GM12875 (cell line): ENCODE measurements around the gene RGS7.
"Not testable (repeated sequence)": the region's sequence is repeated elsewhere in the genome, so short reads cannot be mapped to it uniquely, and the experiment has no call there.

Experiments
- H3K4me3 ChIP-seq: one replicate; pipeline ENCODE4 v1.5.1; 2011; ENCODE audit warnings: low read depth, low read length, control low read depth
- TF ChIP-seq, protein P1 (sequence below): IDR thresholded peaks from 2 replicates; pipeline ENCODE4 v1.5.1; 2011; ENCODE audit warnings: low read depth, mild to moderate bottlenecking, control low read depth, inconsistent platforms, low read length, moderate library complexity, borderline replicate concordance; ENCODE audit not compliant: insufficient read depth

RGS7 gene

DNA sequence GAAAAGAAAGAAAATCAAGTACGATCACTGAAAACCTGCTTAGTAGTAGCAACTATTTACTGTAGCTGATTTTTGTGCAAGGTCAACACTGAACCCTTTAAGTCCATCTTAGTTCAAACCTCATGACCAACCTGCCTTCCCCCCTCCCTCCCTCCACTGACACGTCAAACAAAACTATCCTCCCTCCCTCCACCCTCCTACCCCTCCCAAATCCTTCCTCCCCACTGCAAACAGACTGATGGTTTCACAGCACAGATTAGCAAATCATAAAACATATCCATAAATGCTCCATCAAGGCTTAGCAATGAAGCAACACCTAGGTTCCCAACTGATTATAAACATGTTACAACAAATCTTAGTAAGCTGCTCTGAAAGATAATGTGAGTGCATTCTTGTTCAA lies 580.8 kb downstream of the RGS7 start:
- TF ChIP-seq, protein P1, sequence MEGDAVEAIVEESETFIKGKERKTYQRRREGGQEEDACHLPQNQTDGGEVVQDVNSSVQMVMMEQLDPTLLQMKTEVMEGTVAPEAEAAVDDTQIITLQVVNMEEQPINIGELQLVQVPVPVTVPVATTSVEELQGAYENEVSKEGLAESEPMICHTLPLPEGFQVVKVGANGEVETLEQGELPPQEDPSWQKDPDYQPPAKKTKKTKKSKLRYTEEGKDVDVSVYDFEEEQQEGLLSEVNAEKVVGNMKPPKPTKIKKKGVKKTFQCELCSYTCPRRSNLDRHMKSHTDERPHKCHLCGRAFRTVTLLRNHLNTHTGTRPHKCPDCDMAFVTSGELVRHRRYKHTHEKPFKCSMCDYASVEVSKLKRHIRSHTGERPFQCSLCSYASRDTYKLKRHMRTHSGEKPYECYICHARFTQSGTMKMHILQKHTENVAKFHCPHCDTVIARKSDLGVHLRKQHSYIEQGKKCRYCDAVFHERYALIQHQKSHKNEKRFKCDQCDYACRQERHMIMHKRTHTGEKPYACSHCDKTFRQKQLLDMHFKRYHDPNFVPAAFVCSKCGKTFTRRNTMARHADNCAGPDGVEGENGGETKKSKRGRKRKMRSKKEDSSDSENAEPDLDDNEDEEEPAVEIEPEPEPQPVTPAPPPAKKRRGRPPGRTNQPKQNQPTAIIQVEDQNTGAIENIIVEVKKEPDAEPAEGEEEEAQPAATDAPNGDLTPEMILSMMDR = no peak
- H3K4me3 ChIP-seq = no peak overlapping the region

DNA sequence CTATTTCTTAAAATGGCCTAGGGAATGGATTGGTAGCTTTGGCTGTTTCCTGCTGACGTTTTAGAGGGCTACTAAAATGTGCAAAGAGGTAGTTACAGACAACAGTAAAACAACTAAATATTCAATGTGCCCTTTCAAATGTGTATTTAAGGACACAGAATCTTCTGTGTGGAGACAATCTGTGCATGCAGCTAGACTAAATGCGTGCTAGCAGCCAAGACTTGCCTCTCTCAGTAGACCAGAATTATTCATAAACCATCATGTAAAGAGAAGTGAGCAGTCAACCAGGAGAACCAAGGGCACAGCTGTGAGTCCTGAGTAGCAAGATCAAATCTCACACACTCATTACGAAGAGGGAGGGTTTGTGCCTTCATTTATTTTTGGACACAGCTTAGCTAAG lies 584.9 kb downstream of the RGS7 start:
- H3K4me3 ChIP-seq = no peak overlapping the region
- TF ChIP-seq, protein P1 = no peak

DNA sequence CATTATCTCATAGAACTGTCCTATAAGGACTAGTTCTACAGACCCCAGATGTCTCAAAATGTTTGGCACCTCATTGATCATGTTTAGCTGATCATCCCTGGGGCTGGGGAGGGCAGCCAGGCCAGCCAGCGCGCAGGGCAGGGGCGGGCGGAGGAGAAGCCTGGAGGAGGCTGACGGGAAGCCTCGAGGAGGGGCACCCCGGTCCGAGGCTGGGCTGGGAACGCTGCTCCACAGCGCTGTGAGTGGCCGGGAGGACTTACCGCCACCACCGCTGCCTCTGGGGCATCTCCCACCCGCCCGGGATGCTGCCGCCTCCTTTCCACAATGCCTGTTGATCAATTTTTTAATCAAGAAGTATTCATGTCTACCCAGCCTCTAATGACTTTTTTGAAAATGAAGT lies 585.6 kb downstream of the RGS7 start:
- TF ChIP-seq, protein P1 = no peak
- no peak overlapping the region for H3K4me3 ChIP-seq

DNA sequence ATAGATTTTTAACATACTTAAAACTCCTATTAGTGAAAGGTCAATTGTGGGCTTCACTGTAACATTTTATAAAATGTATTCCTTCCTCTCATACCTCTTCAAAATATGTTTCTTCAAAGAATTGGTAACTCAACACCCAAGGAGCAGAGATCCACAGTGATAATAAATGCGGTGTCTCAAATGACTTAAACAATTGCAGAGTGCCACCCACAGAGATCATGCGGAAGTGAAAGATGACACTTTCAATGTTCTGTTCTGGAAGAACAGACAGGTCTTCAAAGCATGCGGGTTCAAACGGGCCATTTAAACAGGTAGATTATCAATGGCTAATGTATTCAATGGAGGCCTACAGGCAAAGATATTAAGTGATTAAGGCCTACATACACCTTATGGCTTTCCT lies 588.0 kb downstream of the RGS7 start:
- TF ChIP-seq, protein P1 = no peak
- H3K4me3 ChIP-seq = no peak overlapping the region

DNA sequence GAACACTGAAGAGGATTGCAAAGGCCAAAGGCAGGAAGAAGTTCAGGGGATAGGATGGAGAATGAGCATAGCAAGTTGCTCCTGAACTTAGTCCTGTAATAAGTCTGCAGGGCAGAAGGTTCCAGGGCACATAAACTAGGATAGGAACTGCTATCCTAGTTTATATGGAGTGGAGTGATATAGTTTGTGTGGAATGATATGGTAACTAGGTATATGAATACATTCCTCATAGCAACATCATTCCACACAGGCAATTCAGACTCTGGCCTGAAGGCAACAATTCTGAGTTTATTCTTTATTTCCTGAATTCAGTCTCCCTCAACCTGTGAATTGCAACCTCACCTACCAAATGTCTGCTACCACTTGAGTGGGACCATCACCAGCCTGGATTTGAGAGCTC lies 590.2 kb downstream of the RGS7 start:
- TF ChIP-seq, protein P1 = no peak
- no peak overlapping the region for H3K4me3 ChIP-seq

DNA sequence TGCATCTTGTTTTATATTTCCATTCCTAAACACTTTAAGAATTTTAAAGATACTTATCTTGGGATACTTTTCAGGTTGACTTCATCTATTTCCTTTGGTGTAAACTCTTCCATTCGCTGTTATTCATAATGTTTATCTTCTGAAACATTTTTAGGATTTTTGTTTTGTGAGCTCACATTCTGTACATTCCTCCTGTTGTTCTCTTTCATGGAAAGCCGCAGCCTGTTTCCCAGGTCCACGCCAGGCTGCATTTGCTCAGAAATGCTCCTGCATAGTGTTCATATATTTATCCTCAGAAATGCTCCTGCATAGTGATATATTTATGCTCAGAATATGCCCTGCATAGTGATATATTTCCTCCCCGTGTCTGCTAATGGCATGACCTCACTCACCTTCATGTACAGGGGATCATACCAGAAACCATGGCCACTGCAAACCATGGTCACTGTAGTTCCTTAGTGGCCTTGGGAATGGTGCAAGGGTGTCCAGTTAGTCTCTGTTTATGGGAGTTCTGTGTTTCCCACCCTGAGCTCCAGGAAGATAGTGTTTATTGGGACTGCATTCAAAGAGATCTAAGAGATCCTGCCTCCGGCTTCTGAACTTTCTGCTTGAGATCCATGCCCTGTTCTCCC lies 591.2 kb downstream of the RGS7 start:
- H3K4me3 ChIP-seq = no peak overlapping the region
- TF ChIP-seq, protein P1 = no peak

DNA sequence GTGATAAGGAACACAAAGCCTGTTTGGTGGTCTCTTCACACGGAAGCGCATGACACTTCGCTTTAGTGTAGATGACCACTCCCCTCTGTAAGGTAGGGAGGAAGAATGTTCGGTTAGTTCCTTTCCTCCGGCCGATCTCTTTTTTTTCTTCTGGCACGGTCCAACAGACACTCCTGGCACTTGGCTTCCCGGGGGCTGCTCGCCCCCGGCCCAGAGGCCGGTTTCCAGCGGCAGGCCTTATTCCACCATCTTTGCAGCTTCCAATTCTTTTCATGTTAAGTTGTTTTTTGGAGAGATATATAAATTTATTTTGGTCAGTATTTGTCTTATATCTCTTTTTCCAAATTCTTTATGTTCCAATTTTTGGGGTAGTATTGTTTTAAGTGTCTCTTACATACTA lies 593.2 kb downstream of the RGS7 start:
- H3K4me3 ChIP-seq = no peak overlapping the region
- TF ChIP-seq, protein P1 = no peak

DNA sequence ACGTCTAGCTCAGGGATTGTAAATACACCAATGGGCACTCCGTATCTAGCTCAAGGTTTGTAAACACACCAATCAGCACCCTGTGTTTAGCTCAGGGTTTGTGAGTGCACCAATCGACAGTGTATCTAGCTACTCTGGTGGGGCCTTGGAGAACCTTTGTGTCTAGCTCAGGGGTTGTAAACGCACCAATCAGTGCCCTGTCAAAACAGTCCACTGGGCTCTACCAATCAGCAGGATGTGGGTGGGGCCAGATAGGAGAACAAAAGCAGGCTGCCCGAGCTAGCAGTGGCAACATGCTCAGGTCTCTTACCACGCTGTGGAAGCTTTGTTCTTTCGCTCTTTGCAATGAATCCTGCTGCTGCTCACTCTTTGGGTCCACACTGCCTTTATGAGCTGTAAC lies 593.9 kb downstream of the RGS7 start:
- H3K4me3 ChIP-seq = not testable (repeated sequence)

DNA sequence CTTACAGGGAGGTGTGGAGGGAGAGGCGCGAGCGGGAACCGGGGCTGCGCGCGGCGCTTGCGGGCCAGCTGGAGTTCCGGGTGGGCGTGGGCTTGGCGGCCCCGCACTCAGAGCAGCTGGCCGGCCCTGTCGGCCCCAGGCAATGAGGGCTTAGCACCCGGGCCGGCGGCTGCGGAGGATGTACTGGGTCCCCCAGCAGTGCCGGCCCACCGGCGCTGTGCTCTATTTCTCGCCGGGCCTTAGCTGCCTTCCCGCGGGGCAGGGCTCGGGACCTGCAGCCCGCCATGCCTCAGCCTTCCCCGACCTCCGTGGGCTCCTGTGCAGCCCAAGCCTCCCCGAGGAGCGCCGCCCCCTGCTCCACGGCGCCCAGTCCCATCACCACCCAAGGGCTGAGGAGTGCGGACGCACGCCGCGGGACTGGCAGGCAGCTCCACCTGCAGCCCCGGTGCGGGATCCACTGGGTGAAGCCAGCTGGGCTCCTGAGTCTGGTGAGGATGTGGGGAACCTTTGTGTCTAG lies 594.5 kb downstream of the RGS7 start:
- H3K4me3 ChIP-seq = not testable (repeated sequence)

DNA sequence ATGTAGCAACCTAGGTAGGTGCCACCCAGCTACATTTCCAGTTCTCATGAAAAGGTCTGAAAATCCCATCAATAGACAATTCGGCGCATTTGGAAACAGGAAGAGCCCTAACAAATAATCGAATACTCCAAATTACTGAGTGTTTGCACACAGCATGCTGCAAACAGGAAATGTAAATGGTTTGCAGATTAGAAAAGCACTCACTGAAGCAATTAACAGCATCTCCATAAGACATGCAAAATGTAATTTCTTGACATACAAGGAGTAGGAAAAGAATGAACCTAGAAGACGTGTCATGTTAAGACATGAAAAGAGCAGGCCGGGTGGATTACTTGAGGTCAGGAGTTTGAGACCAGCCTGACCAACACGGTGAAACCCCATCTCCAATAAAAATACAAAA lies 598.2 kb downstream of the RGS7 start:
- not testable (repeated sequence) for H3K4me3 ChIP-seq
